B cell (primary cell): Measurements from ENCODE around the gene GRIPAP1. TPM values are rescaled to one million over a fixed set of nuclear protein-coding genes. Genes with fewer than 3 reads are reported as not detected.

Source experiments
- ATAC-seq: fragments of 200-7000 bp; cut with Tn5 transposase; one replicate; pipeline ENCODE4 v1.10.0; 2021; ENCODE audit warnings: low read depth, mild to moderate bottlenecking, moderate number of reproducible peaks, moderate library complexity
- CTCF ChIA-PET: fragments of 350-600 bp; sonication (Branson Sonifier 250); formaldehyde crosslinking; loops from one replicate; lab custom pipeline; 2021; ENCODE audit warnings: antibody characterized with exemption, inconsistent platforms; lab: Charles Lee
- POLR2A ChIA-PET: fragments of 350-600 bp; sonication (Branson Sonifier 250); formaldehyde crosslinking; loops from one replicate; lab custom pipeline; 2021; ENCODE audit warnings: antibody characterized with exemption; lab: Charles Lee
- DNase-seq: peaks from one replicate; pipeline ENCODE4 v3.0.0; 2013
- H2AFZ ChIP-seq: 2 replicates; pipeline ENCODE4 v1.6.1; 2012; ENCODE audit warnings: mild to moderate bottlenecking, low read depth, low read length; ENCODE audit not compliant: insufficient read depth, poor library complexity, severe bottlenecking
- H3K27ac ChIP-seq, 2 donors: 1 replicate in 1 of 2; 2 replicates in 1 of 2; pipeline ENCODE4 v1.5.1; 2012 to 2013; ENCODE audit warnings: low read length in 2 of 2, mild to moderate bottlenecking in 2 of 2, moderate library complexity in 1 of 2
- H3K27me3 ChIP-seq, 4 experiments: fragments of 200-600 bp in 1 of 4; sonication (generic) in 1 of 4; replicated peaks in 1 of 4; 1 replicate in 2 of 4; 2 replicates in 2 of 4; pipeline versions ENCODE4 v1.6.1 to v1.7.0; 2013 to 2016; ENCODE audit warnings: low read length in 3 of 4, mild to moderate bottlenecking in 2 of 4, mixed read lengths in 1 of 4, moderate library complexity in 1 of 4; ENCODE audit not compliant: insufficient read depth in 4 of 4, control insufficient read depth in 3 of 4; ENCODE audit errors: control extremely low read depth in 1 of 4
- H3K36me3 ChIP-seq, 2 experiments: replicated peaks in 1 of 2; 1 replicate in 1 of 2; 2 replicates in 1 of 2; pipeline versions ENCODE4 v1.6.1 to v1.7.1; 2013; ENCODE audit warnings: low read length in 1 of 2; ENCODE audit not compliant: insufficient read depth in 2 of 2, control insufficient read depth in 1 of 2; ENCODE audit errors: control extremely low read depth in 1 of 2, extremely low read depth in 1 of 2
- H3K4me1 ChIP-seq, 2 donors: fragments of 200-600 bp in 1 of 2; sonication (generic) in 1 of 2; 1 replicate in 1 of 2; 2 replicates in 1 of 2; pipeline versions ENCODE4 v1.5.1 to v1.6.1; 2013 to 2017; ENCODE audit warnings: low read length in 2 of 2; ENCODE audit not compliant: control insufficient read depth in 2 of 2, insufficient read depth in 2 of 2
- H3K4me2 ChIP-seq: replicated peaks from 2 replicates; pipeline ENCODE3; 2012; ENCODE audit warnings: mild to moderate bottlenecking, low read depth, low read length; ENCODE audit not compliant: poor library complexity, severe bottlenecking
- H3K4me3 ChIP-seq, 5 experiments: fragments of 200-600 bp in 1 of 5; sonication (generic) in 1 of 5; 1 replicate in 3 of 5; 2 replicates in 2 of 5; pipeline versions ENCODE4 v1.5.1 to v1.7.0; 2011 to 2016; ENCODE audit warnings: low read length in 4 of 5, mild to moderate bottlenecking in 4 of 5, low read depth in 2 of 5, control low read depth in 1 of 5, moderate library complexity in 1 of 5; ENCODE audit not compliant: insufficient read depth in 1 of 5; ENCODE audit errors: control extremely low read depth in 1 of 5, extremely low read depth in 1 of 5
- H3K79me2 ChIP-seq: fragments of 200-600 bp; sonication (generic); one replicate; pipeline ENCODE4 v1.6.0; 2016; ENCODE audit warnings: low read length; ENCODE audit not compliant: control insufficient read depth, insufficient read depth
- H3K9ac ChIP-seq: fragments of 200-600 bp; sonication (generic); 2 replicates; pipeline ENCODE4 v1.6.1; 2017; ENCODE audit warnings: mild to moderate bottlenecking, low read length, moderate library complexity
- H3K9me3 ChIP-seq, 3 donors: one replicate each; pipeline versions ENCODE4 v1.6.1 to v1.7.1; 2013; ENCODE audit warnings: low read length in 2 of 3; ENCODE audit not compliant: control insufficient read depth in 2 of 3, insufficient read depth in 1 of 3; ENCODE audit errors: control extremely low read depth in 1 of 3
- H4K20me1 ChIP-seq: 2 replicates; pipeline ENCODE4 v1.6.0; 2012; ENCODE audit warnings: mild to moderate bottlenecking, low read length; ENCODE audit not compliant: insufficient read depth, control insufficient read depth, poor library complexity, severe bottlenecking
- H3K27ac Mint-ChIP-seq: one replicate; pipeline ENCODE4 v1.8.0; 2021; ENCODE audit warnings: mixed read lengths
- H3K27me3 Mint-ChIP-seq: one replicate; pipeline ENCODE4 v1.8.0; 2021; ENCODE audit warnings: mixed read lengths
- H3K4me1 Mint-ChIP-seq: one replicate; pipeline ENCODE4 v1.8.0; 2021; ENCODE audit warnings: mixed read lengths
- H3K4me3 Mint-ChIP-seq: one replicate; pipeline ENCODE4 v1.8.0; 2021; ENCODE audit warnings: mixed read lengths
- H3K9me3 Mint-ChIP-seq: one replicate; pipeline ENCODE4 v1.8.0; 2022; ENCODE audit warnings: mixed read lengths; ENCODE audit not compliant: insufficient read depth
- CTCF ChIP-seq: fragments of 200-600 bp; IDR thresholded peaks from one replicate; pipeline ENCODE4 v1.8.0; 2022; ENCODE audit warnings: antibody characterized with exemption, mild to moderate bottlenecking
- EZH2 ChIP-seq: IDR thresholded peaks from 2 replicates; pipeline ENCODE4 v1.6.1; 2012; ENCODE audit warnings: borderline replicate concordance, low read depth, mild to moderate bottlenecking, moderate library complexity, low read length; ENCODE audit not compliant: insufficient read depth, poor library complexity, severe bottlenecking
- WGBS: methylation state at CpG from one replicate; pipeline ENCODE4 v1.1.5; 2013; ENCODE audit warnings: missing lambda C conversion rate; ENCODE audit not compliant: insufficient coverage; 5-methylcytosine and 5-hydroxymethylcytosine counted together
- intact Hi-C: fragments of 100-400 bp; cut with micrococcal nuclease; formaldehyde crosslinking; loops from one replicate; pipeline ENCODE4 v1.10.0; 2022
- polyA plus RNA-seq: library from polyadenylated mRNA; depleted of rRNA; stranded (reverse); fragments of >200 nt; gene quantifications from 2 replicates; pipeline ENCODE4 v1.2.3, GENCODE V29; 2012
- total RNA-seq, 2 donors: library from RNA; stranded (reverse); fragments of 120-200 nt in 1 of 2; gene quantifications; 1 replicate in 1 of 2; 2 replicates in 1 of 2; pipeline versions ENCODE4 v1.2.3 to v1.2.4, GENCODE V29; 2013 to 2022

Gene GRIPAP1
- total and polyA plus RNA-seq, 2 donors (not counting 1 experiment from before 2014, with no cell fraction given) = 70.7 to 143 TPM

GRCh38 chrX:49042581-49043219 is 40.6 kb upstream of the GRIPAP1 start:
- CTCF ChIA-PET = interaction anchor here (0.7 to 3.3 kb wide), 6 partner anchors 41 to 394 kb away, joined by 3 to 16 read pairs (median 4); partner anchors contain the start of genes GRIPAP1 and KCND1
- Mint-ChIP-seq H3K27me3 (no peaks in the 10 kb centered on the region), H3K27ac (peak overlapping the region; percentile 87), H3K4me3 (peak overlapping the region; percentile 91), H3K4me1 (peaks cover 28% of the 10 kb centered on the region), H3K9me3 (no peaks in the 10 kb centered on the region)
- Histone ChIP-seq H3K36me3 (peaks cover 0 to 16% of the 10 kb centered on the region in 2 experiments), H3K4me3 (peak overlapping the region; percentile 69 to 77 (median 73)), H3K9me3 (no peaks in the 10 kb centered on the region), H4K20me1 (no peaks in the 10 kb centered on the region), H3K9ac (peak overlapping the region; percentile 69), H3K4me1 (peaks cover 12 to 25% of the 10 kb centered on the region in 2 donors), H3K79me2 (peaks cover 8% of the 10 kb centered on the region), H2AFZ (peak overlapping the region; percentile 42), H3K27ac (peak overlapping the region; percentile 91 to 96), H3K4me2 (peak overlapping the region; percentile 73), H3K27me3 (no peaks in the 10 kb centered on the region)
- 1% methylated on average over 27 of the region's 29 CpGs for WGBS
- TF ChIP-seq CTCF (no peak), EZH2 (no peak)
- intact Hi-C loops = loop anchor here (1.0 to 10.0 kb wide), 14 partner anchors 32 to 1388 kb away; partner anchors contain the start of genes ELK1, GPKOW, GRIPAP1 and HDAC6
- DNase-seq = no peak
- ATAC-seq = no peak
- POLR2A ChIA-PET = interaction anchor here (0.5 to 2.3 kb wide), 6 partner anchors 40 to 1106 kb away, joined by 4 to 9 read pairs (median 6); partner anchors contain the start of genes GRIPAP1, OTUD5 and PLP2
